ENCODE data around the gene TRPV3. TPM values are rescaled to one million over a fixed set of nuclear protein-coding genes. Genes with fewer than 3 reads are reported as not detected.

TRPV3 gene
- total and polyA plus RNA-seq, 2 of the 8 experiments (the other 6 are each of a cell fraction or from before 2014, with no cell fraction given): 0.56 to 1.0 TPM

- no peak for TF ChIP-seq SIRT6 (IDR thresholded peaks at IDR 0.05; ENCODE audit: low read length)
These were observed 28.2 kb upstream of the TRPV3 start (continued) for GRCh38 chr17:3585826-3586225.

GRCh38 chr17:3583456-3583855, 25.8 kb upstream of the TRPV3 start:
- H3K23ac ChIP-seq (ENCODE audit: insufficient read length): no peak overlapping the region
- H3K27me3 ChIP-seq (replicated peaks in 1 of 4; ENCODE audit: control insufficient read depth in 3 of 4, extremely low read depth in 1 of 4, insufficient read depth in 3 of 4, low read length in 3 of 4): no peaks in the 10 kb centered on the region
- no peak overlapping the region for H2BK120ac ChIP-seq (replicated peaks; ENCODE audit: low read depth, low read length)
- H2AFZ ChIP-seq (ENCODE audit: low read length): no peak overlapping the region
- no peaks in the 10 kb centered on the region for H3K9me3 ChIP-seq (ENCODE audit: insufficient read depth in 2 of 2, low read depth in 1 of 2, low read length in 1 of 2)
- H2BK5ac ChIP-seq (ENCODE audit: low read depth, low read length): no peak overlapping the region
- DNase-seq (ENCODE audit: low read depth in 1 of 2, low spot score in 2 of 2) (no peak), FAIRE-seq (no peak)
- no peak overlapping the region for H4K91ac ChIP-seq (replicated peaks; ENCODE audit: insufficient read length, low read length)
- H2AK5ac ChIP-seq (ENCODE audit: low read depth, low read length): no peak overlapping the region
- no peaks in the 10 kb centered on the region for H3K4me1 ChIP-seq (replicated peaks in 1 of 4; ENCODE audit: control insufficient read depth in 3 of 4, insufficient read depth in 4 of 4, low read length in 3 of 4)
- no peak overlapping the region for H3K4me2 ChIP-seq (ENCODE audit: insufficient read depth in 1 of 2, low read depth in 2 of 2, low read length in 2 of 2)
- H3K56ac ChIP-seq (replicated peaks; ENCODE audit: insufficient read length, low read depth, low read length): no peak overlapping the region
- H3K36me3 ChIP-seq (ENCODE audit: control insufficient read depth in 2 of 4, insufficient read depth in 4 of 4, low read length in 3 of 4): peaks cover 0 to 10% (median under 1%) of the 10 kb centered on the region in 4 experiments; a peak in 3 of 8 replicates
- no peak overlapping the region for H3K27ac ChIP-seq (ENCODE audit: low read depth, low read length)
- H2BK20ac ChIP-seq (ENCODE audit: low read length): no peak overlapping the region
- no peaks in the 10 kb centered on the region for H3K79me1 ChIP-seq (ENCODE audit: low read depth, low read length)
- no peak overlapping the region for H4K8ac ChIP-seq (ENCODE audit: extremely low read depth, insufficient read depth, low read length)
- H3K23me2 ChIP-seq (ENCODE audit: low read depth, low read length): no peaks in the 10 kb centered on the region
- ChIA-PET POLR2A (ENCODE audit: partially characterized antibody) (no interaction called here), CTCF (ENCODE audit: partially characterized antibody) (no interaction called here)
- H4K20me1 ChIP-seq (replicated peaks in 1 of 2; ENCODE audit: control insufficient read depth in 1 of 2, insufficient read depth in 2 of 2, low read length in 2 of 2): no peaks in the 10 kb centered on the region
- no peak overlapping the region for H3K14ac ChIP-seq (ENCODE audit: insufficient read length)
- no peak overlapping the region for H3K9ac ChIP-seq (replicated peaks in 1 of 4; ENCODE audit: extremely low read depth in 1 of 4, low read depth in 3 of 4, low read length in 3 of 4)
- no peak overlapping the region for H2BK15ac ChIP-seq (ENCODE audit: low read length)
- no peak overlapping the region for H3K4ac ChIP-seq (replicated peaks; ENCODE audit: insufficient read length, low read depth, low read length)
- no peak overlapping the region for H4K5ac ChIP-seq (ENCODE audit: insufficient read length, low read depth, low read length)
- no peak overlapping the region for H3K18ac ChIP-seq (ENCODE audit: extremely low read depth, low read length)
- no peaks in the 10 kb centered on the region for H3K79me2 ChIP-seq (ENCODE audit: control insufficient read depth in 1 of 2, insufficient read depth in 2 of 2, low read length in 2 of 2)
- no peak overlapping the region for H2BK12ac ChIP-seq (ENCODE audit: low read depth, low read length)
- WGBS, 2 experiments (ENCODE audit: extremely low coverage in 1 of 2, insufficient coverage in 1 of 2, insufficient read length in 1 of 2, insufficient replicate concordance in 2 of 2, low coverage in 1 of 2, low lambda C conversion rate in 2 of 2, missing lambda C conversion rate in 1 of 2): 89% methylated on average over 8 of the region's 9 CpGs; no CpG with 5 or more reads in 1 of the 2 experiments
- no peak overlapping the region for H3K4me3 ChIP-seq (ENCODE audit: extremely low read depth in 1 of 4, insufficient read depth in 2 of 4, low read depth in 3 of 4, low read length in 4 of 4)
- TF ChIP-seq RXRA (IDR thresholded peaks at IDR 0.05; ENCODE audit: insufficient read depth, low read depth, low read length) (no peak), PHF8 (conservative IDR thresholded peaks at IDR 0.05; ENCODE audit: low read depth, low read length) (no peak), YY1 (IDR thresholded peaks at IDR 0.05; ENCODE audit: low read depth, low read length) (no peak), NRF1 (IDR thresholded peaks at IDR 0.05; ENCODE audit: low read depth, low read length) (no peak)

All from H1 (cell line).